Measurements from ENCODE around the gene RAVER1. TPM values are rescaled to one million over a fixed set of nuclear protein-coding genes. Genes with fewer than 3 reads are reported as not detected.

The RAVER1 gene
- total and polyA plus RNA-seq, 2 of the 13 experiments (the other 11 are each of a cell fraction or from before 2014, with no cell fraction given), result 3.6 to 7.9 TPM

GRCh38 chr19:10292206-10292788 is 41.0 kb downstream of the RAVER1 start (continued):
- no peak for TF ChIP-seq ADNP (CRISPR knock-in tag; IDR thresholded peaks at IDR 0.05)
- peak; percentile 56 for TF ChIP-seq TEAD3 (CRISPR knock-in tag; optimal IDR thresholded peaks at IDR 0.05; ENCODE audit: borderline replicate concordance)
- 0 out of 2 replicates have a peak, but pooled peaks have one; percentile 8 for TF ChIP-seq TAF1 (CRISPR knock-in tag; IDR thresholded peaks at IDR 0.05)
- no peak for TF ChIP-seq YEATS2 (CRISPR knock-in tag; IDR thresholded peaks at IDR 0.05; ENCODE audit: borderline replicate concordance)
- TF ChIP-seq ZNF17 (CRISPR knock-in tag; IDR thresholded peaks at IDR 0.05), result no peak
- TF ChIP-seq PPARG (CRISPR knock-in tag; conservative IDR thresholded peaks at IDR 0.05), result no peak
- peak; percentile 89 for TF ChIP-seq GABPB1 (CRISPR knock-in tag; IDR thresholded peaks at IDR 0.05)
- TF ChIP-seq ATF5 (CRISPR knock-in tag; IDR thresholded peaks at IDR 0.05; ENCODE audit: low read depth), result 0 out of 2 replicates have a peak, but pooled peaks have one; percentile 35
- no peak for TF ChIP-seq ZHX2 (IDR thresholded peaks at IDR 0.05; ENCODE audit: low read depth)
- TF ChIP-seq ZHX2 (CRISPR knock-in tag; IDR thresholded peaks at IDR 0.05; ENCODE audit: borderline replicate concordance), result no peak
- TF ChIP-seq ZFP91 (CRISPR knock-in tag; IDR thresholded peaks at IDR 0.05; ENCODE audit: borderline replicate concordance), result peak; percentile 31; the same call in 1 of the 2 replicates
- TF ChIP-seq KDM3A (CRISPR knock-in tag; IDR thresholded peaks at IDR 0.05; ENCODE audit: low read depth), result 0 out of 2 replicates have a peak, but pooled peaks have one; percentile 25
- TF ChIP-seq ZBTB33 (CRISPR knock-in tag; IDR thresholded peaks at IDR 0.05), result 0 out of 2 replicates have a peak, but pooled peaks have one; percentile 0
- TF ChIP-seq SP4 (CRISPR knock-in tag; IDR thresholded peaks at IDR 0.05), result peak; percentile 71; the same call in 1 of the 2 replicates
- TF ChIP-seq HNRNPLL (IDR thresholded peaks at IDR 0.05; ENCODE audit: low read depth, low read length, poor library complexity, severe bottlenecking), result peak; percentile 39

Data from HepG2 (cell line).